GM19193 (cell line): ENCODE measurements around the gene MED10.

Experiments
- POLR2A ChIP-seq: IDR thresholded peaks from 4 replicates; pipeline ENCODE4 v1.6.1; 2011; ENCODE audit not compliant: insufficient read depth, insufficient read length; ENCODE audit errors: extremely low read depth

The MED10 gene

GRCh38 chr5:6377905-6378765, at the start of gene MED10:
Gene MED10, minus strand, starts transcription at chr5:6378547. Its CDS starts 64 bp downstream, at chr5:6378483.
- TF ChIP-seq POLR2A: peak; percentile 90

- no peak for TF ChIP-seq POLR2A
Measured at GRCh38 chr5:6427694-6428093, 49.3 kb upstream of the MED10 start.

- TF ChIP-seq POLR2A: no peak
Measured at GRCh38 chr5:6424700-6425099, 46.4 kb upstream of the MED10 start.

GRCh38 chr5:6424110-6424659, 45.8 kb upstream of the MED10 start:
- TF ChIP-seq POLR2A: no peak

GRCh38 chr5:6423327-6424109, 45.2 kb upstream of the MED10 start:
- TF ChIP-seq POLR2A: no peak

GRCh38 chr5:6419340-6419852, 41.0 kb upstream of the MED10 start:
- TF ChIP-seq POLR2A: no peak

- TF ChIP-seq POLR2A: no peak
Measured at GRCh38 chr5:6418679-6419276, 40.4 kb upstream of the MED10 start.

- TF ChIP-seq POLR2A: no peak
Measured at GRCh38 chr5:6417657-6418056, 39.3 kb upstream of the MED10 start.

GRCh38 chr5:6412811-6413210, 34.5 kb upstream of the MED10 start:
- TF ChIP-seq POLR2A: no peak

- no peak for TF ChIP-seq POLR2A
Measured at GRCh38 chr5:6411141-6411540, 32.8 kb upstream of the MED10 start.

- TF ChIP-seq POLR2A: no peak
Measured at GRCh38 chr5:6410421-6410820, 32.1 kb upstream of the MED10 start.

- no peak for TF ChIP-seq POLR2A
Measured at GRCh38 chr5:6408627-6409446, 30.5 kb upstream of the MED10 start.

GRCh38 chr5:6408260-6408596, 29.9 kb upstream of the MED10 start:
- no peak for TF ChIP-seq POLR2A

GRCh38 chr5:6407558-6408259, 29.4 kb upstream of the MED10 start:
- TF ChIP-seq POLR2A: no peak

GRCh38 chr5:6405591-6405990, 27.2 kb upstream of the MED10 start:
- TF ChIP-seq POLR2A: no peak
